Lower leg skin (tissue), 3 donors: ENCODE results near the gene SLC25A18.

Experiments used
- POLR2A ChIP-seq, 2 donors: fragments of 450-650 bp; IDR thresholded peaks; one replicate each; pipeline ENCODE4 v1.6.1; 2016 to 2017; ENCODE audit warnings: antibody characterized with exemption in 2 of 2, mild to moderate bottlenecking in 1 of 2, moderate library complexity in 1 of 2
- TF ChIP-seq, protein P1 (sequence below), 3 donors: fragments of 450-650 bp; IDR thresholded peaks; one replicate each; pipeline ENCODE4 v1.5.1; 2016; ENCODE audit warnings: antibody characterized with exemption in 3 of 3, mild to moderate bottlenecking in 3 of 3, moderate library complexity in 2 of 3

DNA sequence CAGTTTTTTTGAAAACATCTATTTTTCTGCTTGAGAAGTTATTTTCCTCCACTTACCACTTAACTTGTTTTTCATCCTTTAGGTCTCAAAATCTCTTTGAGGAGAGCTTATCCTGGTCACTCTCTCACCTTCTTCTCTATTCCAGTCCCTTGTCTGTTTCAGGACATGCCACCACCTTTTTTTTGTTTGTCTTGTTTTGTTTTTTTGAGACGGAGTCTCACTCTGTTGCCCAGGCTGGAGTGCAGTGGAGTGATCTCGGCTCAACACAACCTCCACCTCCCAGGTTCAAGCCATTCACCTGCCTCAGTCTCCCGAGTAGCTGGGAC, 70.7 kb downstream of the SLC25A18 start:
- TF ChIP-seq, protein P1, sequence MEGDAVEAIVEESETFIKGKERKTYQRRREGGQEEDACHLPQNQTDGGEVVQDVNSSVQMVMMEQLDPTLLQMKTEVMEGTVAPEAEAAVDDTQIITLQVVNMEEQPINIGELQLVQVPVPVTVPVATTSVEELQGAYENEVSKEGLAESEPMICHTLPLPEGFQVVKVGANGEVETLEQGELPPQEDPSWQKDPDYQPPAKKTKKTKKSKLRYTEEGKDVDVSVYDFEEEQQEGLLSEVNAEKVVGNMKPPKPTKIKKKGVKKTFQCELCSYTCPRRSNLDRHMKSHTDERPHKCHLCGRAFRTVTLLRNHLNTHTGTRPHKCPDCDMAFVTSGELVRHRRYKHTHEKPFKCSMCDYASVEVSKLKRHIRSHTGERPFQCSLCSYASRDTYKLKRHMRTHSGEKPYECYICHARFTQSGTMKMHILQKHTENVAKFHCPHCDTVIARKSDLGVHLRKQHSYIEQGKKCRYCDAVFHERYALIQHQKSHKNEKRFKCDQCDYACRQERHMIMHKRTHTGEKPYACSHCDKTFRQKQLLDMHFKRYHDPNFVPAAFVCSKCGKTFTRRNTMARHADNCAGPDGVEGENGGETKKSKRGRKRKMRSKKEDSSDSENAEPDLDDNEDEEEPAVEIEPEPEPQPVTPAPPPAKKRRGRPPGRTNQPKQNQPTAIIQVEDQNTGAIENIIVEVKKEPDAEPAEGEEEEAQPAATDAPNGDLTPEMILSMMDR (IDR thresholded peaks at IDR 0.05), result no peak
- TF ChIP-seq POLR2A (IDR thresholded peaks at IDR 0.05), result no peak
